ENCODE data around the gene NDUFA7.

- TF ChIP-seq CTCF (IDR thresholded peaks at IDR 0.05), result no peak
- peak; percentile 36 for TF ChIP-seq POLR2AphosphoS5 (IDR thresholded peaks at IDR 0.05)
Observed at GRCh38 chr19:8311461-8312260, 9.5 kb downstream of the NDUFA7 start.
